Activated B cell treated with CpG ODN at 0.5 μM for 24 hours (primary cell): Measurements from ENCODE around the gene PHLDA1. TPM values are rescaled to one million over a fixed set of nuclear protein-coding genes. Genes with fewer than 3 reads are reported as not detected.
A peak's percentile ranks its signal among the peaks of the same experiment; 100 is the strongest.

Source experiments
- ATAC-seq: fragments of 200-7000 bp; cut with Tn5 transposase; one replicate; pipeline ENCODE4 v1.10.0; 2021; ENCODE audit warnings: low read depth, mild to moderate bottlenecking, moderate library complexity
- CTCF ChIA-PET: fragments of 350-600 bp; sonication (Branson Sonifier 250); formaldehyde crosslinking; loops from one replicate; lab custom pipeline; 2021; ENCODE audit warnings: antibody characterized with exemption; lab: Charles Lee
- POLR2A ChIA-PET: fragments of 350-600 bp; sonication (Branson Sonifier 250); formaldehyde crosslinking; loops from one replicate; lab custom pipeline; 2021; ENCODE audit warnings: antibody characterized with exemption; lab: Charles Lee
- DNase-seq: peaks from one replicate; pipeline ENCODE4 v3.0.0; 2022
- H3K27ac Mint-ChIP-seq: one replicate; pipeline ENCODE4 v1.8.0; 2020; ENCODE audit warnings: mixed read lengths
- H3K27me3 Mint-ChIP-seq: one replicate; pipeline ENCODE4 v1.8.0; 2021; ENCODE audit warnings: mixed read lengths
- H3K36me3 Mint-ChIP-seq: one replicate; pipeline ENCODE4 v1.8.0; 2021; ENCODE audit warnings: low read depth, mixed read lengths
- H3K4me1 Mint-ChIP-seq: one replicate; pipeline ENCODE4 v1.8.0; 2021; ENCODE audit warnings: mixed read lengths
- H3K4me3 Mint-ChIP-seq: one replicate; pipeline ENCODE4 v1.8.0; 2020; ENCODE audit warnings: mild to moderate bottlenecking, mixed read lengths
- H3K9me3 Mint-ChIP-seq: one replicate; pipeline ENCODE4 v1.8.0; 2020; ENCODE audit warnings: mixed read lengths
- intact Hi-C: fragments of 100-400 bp; cut with micrococcal nuclease; formaldehyde crosslinking; loops from one replicate; pipeline ENCODE4 v1.15.1; 2024
- total RNA-seq: library from RNA; stranded (reverse); gene quantifications from 2 replicates; pipeline ENCODE4 v1.2.3, GENCODE V29; 2022
- TF ChIP-seq, protein P1 (sequence below): fragments of 200-600 bp; IDR thresholded peaks from one replicate; pipeline ENCODE4 v1.8.0; 2022; ENCODE audit warnings: antibody characterized with exemption, mild to moderate bottlenecking

The PHLDA1 gene
- total RNA-seq, 1 donor from 2014 or later: 1.1 TPM

- peaks cover 72% of the 10 kb centered on the region for H3K36me3 Mint-ChIP-seq
- CTCF ChIA-PET: no interaction called here
These were observed 18.1 kb upstream of the PHLDA1 start for GRCh38 chr12:76049575-76050251.

GRCh38 chr12:76047742-76048141 lies 16.2 kb upstream of the PHLDA1 start:
- Mint-ChIP-seq H3K27me3 (no peaks in the 10 kb centered on the region), H3K4me1 (no peaks in the 10 kb centered on the region), H3K27ac (no peak overlapping the region), H3K4me3 (no peak overlapping the region), H3K36me3 (peaks cover 62% of the 10 kb centered on the region), H3K9me3 (no peaks in the 10 kb centered on the region)
- intact Hi-C loops: loop anchor here (2.0 kb wide), 1 partner anchor 15 kb away; no protein-coding TSS in a partner anchor
- POLR2A ChIA-PET: no interaction called here
- CTCF ChIA-PET: no interaction called here
- no peak for DNase-seq
- ATAC-seq: no peak
- TF ChIP-seq, protein P1, sequence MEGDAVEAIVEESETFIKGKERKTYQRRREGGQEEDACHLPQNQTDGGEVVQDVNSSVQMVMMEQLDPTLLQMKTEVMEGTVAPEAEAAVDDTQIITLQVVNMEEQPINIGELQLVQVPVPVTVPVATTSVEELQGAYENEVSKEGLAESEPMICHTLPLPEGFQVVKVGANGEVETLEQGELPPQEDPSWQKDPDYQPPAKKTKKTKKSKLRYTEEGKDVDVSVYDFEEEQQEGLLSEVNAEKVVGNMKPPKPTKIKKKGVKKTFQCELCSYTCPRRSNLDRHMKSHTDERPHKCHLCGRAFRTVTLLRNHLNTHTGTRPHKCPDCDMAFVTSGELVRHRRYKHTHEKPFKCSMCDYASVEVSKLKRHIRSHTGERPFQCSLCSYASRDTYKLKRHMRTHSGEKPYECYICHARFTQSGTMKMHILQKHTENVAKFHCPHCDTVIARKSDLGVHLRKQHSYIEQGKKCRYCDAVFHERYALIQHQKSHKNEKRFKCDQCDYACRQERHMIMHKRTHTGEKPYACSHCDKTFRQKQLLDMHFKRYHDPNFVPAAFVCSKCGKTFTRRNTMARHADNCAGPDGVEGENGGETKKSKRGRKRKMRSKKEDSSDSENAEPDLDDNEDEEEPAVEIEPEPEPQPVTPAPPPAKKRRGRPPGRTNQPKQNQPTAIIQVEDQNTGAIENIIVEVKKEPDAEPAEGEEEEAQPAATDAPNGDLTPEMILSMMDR: no peak

More at GRCh38 chr12:76049575-76050251, 18.1 kb upstream of the PHLDA1 start:
- TF ChIP-seq, protein P1: no peak
- intact Hi-C loops: loop anchor here (2.0 to 5.0 kb wide), 2 partner anchors 13 to 408 kb away; no protein-coding TSS in a partner anchor
- no peaks in the 10 kb centered on the region for H3K27me3 Mint-ChIP-seq
- H3K4me3 Mint-ChIP-seq: no peak overlapping the region
- ATAC-seq (no peak), DNase-seq (no peak)
- POLR2A ChIA-PET: no interaction called here
- no peaks in the 10 kb centered on the region for H3K9me3 Mint-ChIP-seq
- no peaks in the 10 kb centered on the region for H3K4me1 Mint-ChIP-seq
- H3K27ac Mint-ChIP-seq: no peak overlapping the region

- H3K9me3 Mint-ChIP-seq: no peaks in the 10 kb centered on the region
- CTCF ChIA-PET: no interaction called here
- POLR2A ChIA-PET: no interaction called here
- no peak for DNase-seq
- H3K27ac Mint-ChIP-seq: peak overlapping the region; percentile 8
- ATAC-seq: no peak
- no peak overlapping the region for H3K4me3 Mint-ChIP-seq
- H3K36me3 Mint-ChIP-seq: peaks cover 55% of the 10 kb centered on the region
- no peaks in the 10 kb centered on the region for H3K4me1 Mint-ChIP-seq
- intact Hi-C loops: no loop called here
- TF ChIP-seq, protein P1: no peak
- H3K27me3 Mint-ChIP-seq: no peaks in the 10 kb centered on the region
These were observed 15.5 kb upstream of the PHLDA1 start for GRCh38 chr12:76047060-76047459.

DNA sequence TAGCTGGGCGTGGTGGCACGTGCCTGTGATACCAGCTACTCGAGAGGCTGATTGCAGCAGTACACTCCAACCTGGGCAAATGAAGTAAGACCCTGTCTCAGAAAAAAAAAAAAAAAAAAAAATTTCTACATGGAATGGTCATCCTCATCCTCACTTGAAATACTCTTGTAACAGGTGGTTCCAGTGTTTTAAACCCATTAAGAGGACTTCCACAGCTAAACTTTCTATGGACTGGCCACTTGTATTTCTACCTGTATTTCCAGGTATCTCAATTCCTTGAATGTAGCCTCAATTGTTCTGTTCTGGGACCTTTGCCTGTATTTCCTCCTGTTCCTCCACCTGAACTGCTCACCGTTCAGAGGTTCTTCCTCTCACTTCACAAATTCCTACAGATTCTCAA lies 11.8 kb upstream of the PHLDA1 start:
- Mint-ChIP-seq H3K27ac (no peak overlapping the region), H3K36me3 (peaks cover 26% of the 10 kb centered on the region), H3K4me3 (no peak overlapping the region), H3K4me1 (no peaks in the 10 kb centered on the region), H3K27me3 (no peaks in the 10 kb centered on the region), H3K9me3 (no peaks in the 10 kb centered on the region)
- ChIA-PET POLR2A (interaction anchor here (0.9 kb wide), 1 partner anchor 12 kb away, joined by 3 read pairs; the partner anchor contains the start of gene PHLDA1), CTCF (no interaction called here)
- intact Hi-C loops: no loop called here
- DNase-seq (no peak), ATAC-seq (no peak)
- TF ChIP-seq, protein P1: no peak

GRCh38 chr12:76042147-76042546 lies 10.6 kb upstream of the PHLDA1 start:
- CTCF ChIA-PET: interaction anchor here (1.9 kb wide), 1 partner anchor 10 kb away, joined by 5 read pairs; the partner anchor contains the start of gene PHLDA1
- Mint-ChIP-seq H3K9me3 (no peaks in the 10 kb centered on the region), H3K4me3 (no peak overlapping the region)

More at GRCh38 chr12:76042147-76042546, 10.6 kb upstream of the PHLDA1 start:
- POLR2A ChIA-PET: no interaction called here
- intact Hi-C loops: no loop called here
- peaks cover 18% of the 10 kb centered on the region for H3K36me3 Mint-ChIP-seq
- DNase-seq: no peak
- no peak for ATAC-seq
- H3K4me1 Mint-ChIP-seq: peaks cover 2% of the 10 kb centered on the region
- no peaks in the 10 kb centered on the region for H3K27me3 Mint-ChIP-seq
- TF ChIP-seq, protein P1: no peak
- no peak overlapping the region for H3K27ac Mint-ChIP-seq
